Stimulated activated naive B cell treated with anti-CD40 and anti-IgM and Interleukin-4, amounts not matched to agents 10 μg/mL and 1 μg/mL and 100 μg/mL, for 72 hours (primary cell): ENCODE data around the gene DIRAS2.

Experiments
- ATAC-seq, 2 donors: fragments of 150-1000 bp; cut with Tn5 transposase; replicated peaks; 2 replicates each; pipeline ENCODE4 v1.10.0; 2021; ENCODE audit warnings: moderate library complexity in 1 of 2
- DNase-seq: peaks from one replicate; pipeline ENCODE4 v3.0.0; 2021
- H3K27ac Mint-ChIP-seq: one replicate; pipeline ENCODE4 v1.8.0; 2022; ENCODE audit warnings: mild to moderate bottlenecking, mixed read lengths
- H3K27me3 Mint-ChIP-seq, 2 donors: one replicate each; pipeline ENCODE4 v1.8.0; 2022; ENCODE audit warnings: mixed read lengths in 2 of 2
- H3K36me3 Mint-ChIP-seq, 2 donors: one replicate each; pipeline ENCODE4 v1.8.0; 2022; ENCODE audit warnings: mixed read lengths in 2 of 2, mild to moderate bottlenecking in 1 of 2
- H3K4me1 Mint-ChIP-seq, 2 donors: one replicate each; pipeline ENCODE4 v1.8.0; 2022; ENCODE audit warnings: mixed read lengths in 2 of 2, mild to moderate bottlenecking in 1 of 2
- H3K4me3 Mint-ChIP-seq, 2 donors: one replicate each; pipeline ENCODE4 v1.8.0; 2022; ENCODE audit warnings: mild to moderate bottlenecking in 2 of 2, mixed read lengths in 2 of 2, moderate library complexity in 1 of 2
- H3K9me3 Mint-ChIP-seq, 2 donors: one replicate each; pipeline ENCODE4 v1.8.0; 2022; ENCODE audit warnings: mixed read lengths in 2 of 2, mild to moderate bottlenecking in 1 of 2

Gene DIRAS2

GRCh38 chr9:90640361-90640760 is 2.3 kb downstream of the DIRAS2 start:
- no peak for ATAC-seq
- H3K4me1 Mint-ChIP-seq = peaks cover 5 to 14% of the 10 kb centered on the region in 2 donors
- no peak overlapping the region for H3K4me3 Mint-ChIP-seq

DNA sequence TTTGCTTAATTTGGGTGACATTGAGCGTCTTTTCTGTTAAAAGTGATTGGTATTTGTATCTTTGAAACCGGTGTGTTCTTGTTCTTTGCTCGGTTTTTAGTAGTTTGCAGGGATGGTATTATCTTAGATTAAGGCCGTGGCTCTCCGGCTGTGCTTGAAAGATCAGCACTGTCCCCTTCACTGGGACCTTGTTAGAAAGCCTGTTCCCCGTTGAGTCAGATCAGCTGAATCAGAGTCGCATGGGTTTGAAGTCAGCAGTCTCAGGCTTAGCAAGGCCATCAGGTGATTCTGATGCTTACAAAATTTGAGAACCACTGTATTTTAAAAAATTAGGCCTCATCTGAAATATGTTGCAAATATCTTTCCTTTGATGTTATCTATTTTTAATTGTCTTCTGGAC is 5.0 kb downstream of the DIRAS2 start:
- H3K36me3 Mint-ChIP-seq = no peaks in the 10 kb centered on the region
- ATAC-seq (no peak), DNase-seq (no peak)
- H3K4me1 Mint-ChIP-seq = peaks cover 5 to 9% of the 10 kb centered on the region in 2 donors
- no peaks in the 10 kb centered on the region for H3K9me3 Mint-ChIP-seq
- H3K4me3 Mint-ChIP-seq = no peak overlapping the region
- peaks cover 25 to 46% of the 10 kb centered on the region in 2 donors for H3K27me3 Mint-ChIP-seq
- no peak overlapping the region for H3K27ac Mint-ChIP-seq

More at GRCh38 chr9:90640361-90640760, 2.3 kb downstream of the DIRAS2 start:
- no peak for DNase-seq
- no peaks in the 10 kb centered on the region for H3K9me3 Mint-ChIP-seq
- H3K27me3 Mint-ChIP-seq = peaks cover 43 to 66% of the 10 kb centered on the region in 2 donors
- no peak overlapping the region for H3K27ac Mint-ChIP-seq
- no peaks in the 10 kb centered on the region for H3K36me3 Mint-ChIP-seq

GRCh38 chr9:90632647-90633207 is 9.9 kb downstream of the DIRAS2 start:
- no peak overlapping the region for H3K27ac Mint-ChIP-seq
- ATAC-seq (no peak), DNase-seq (no peak)
- H3K4me3 Mint-ChIP-seq = no peak overlapping the region
- no peaks in the 10 kb centered on the region for H3K9me3 Mint-ChIP-seq
- no peaks in the 10 kb centered on the region for H3K36me3 Mint-ChIP-seq
- peaks cover 5 to 8% of the 10 kb centered on the region in 2 donors for H3K27me3 Mint-ChIP-seq
- H3K4me1 Mint-ChIP-seq = no peaks in the 10 kb centered on the region

- DNase-seq (no peak), ATAC-seq (no peak)
- Mint-ChIP-seq H3K4me1 (no peaks in the 10 kb centered on the region), H3K9me3 (no peaks in the 10 kb centered on the region), H3K36me3 (no peaks in the 10 kb centered on the region), H3K27me3 (peaks cover 0 to under 1% of the 10 kb centered on the region in 2 donors), H3K4me3 (no peak overlapping the region), H3K27ac (no peak overlapping the region)
Observed at GRCh38 chr9:90631964-90632363, 10.7 kb downstream of the DIRAS2 start.

- no peaks in the 10 kb centered on the region for H3K36me3 Mint-ChIP-seq
- no peak overlapping the region for H3K4me3 Mint-ChIP-seq
- H3K27ac Mint-ChIP-seq = no peak overlapping the region
- H3K27me3 Mint-ChIP-seq = peaks cover 0 to 6% of the 10 kb centered on the region in 2 donors
- H3K9me3 Mint-ChIP-seq = no peaks in the 10 kb centered on the region
- no peak for ATAC-seq
- no peaks in the 10 kb centered on the region for H3K4me1 Mint-ChIP-seq
- no peak for DNase-seq
Observed at GRCh38 chr9:90629991-90630390, 12.6 kb downstream of the DIRAS2 start.

DNA sequence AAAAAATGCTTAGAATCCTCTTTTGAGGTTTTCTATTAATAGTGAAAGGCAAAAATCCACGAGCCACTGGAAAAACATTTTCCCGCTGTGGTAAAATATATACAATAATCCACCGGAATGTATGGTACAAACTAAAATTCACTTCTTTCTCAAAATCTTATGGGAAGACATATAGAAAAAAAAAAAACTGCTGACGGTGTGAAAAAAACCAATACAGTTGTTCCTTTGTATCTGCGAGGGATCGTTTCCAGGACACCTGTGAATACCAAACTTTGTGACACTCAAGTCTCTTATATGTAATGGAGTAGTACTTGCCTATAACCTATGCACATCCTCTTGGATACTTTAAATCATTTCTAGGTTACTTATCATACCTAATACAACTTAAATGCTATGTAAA is 13.3 kb downstream of the DIRAS2 start:
- Mint-ChIP-seq H3K27ac (no peak overlapping the region), H3K4me1 (no peaks in the 10 kb centered on the region), H3K27me3 (peaks cover 0 to 6% of the 10 kb centered on the region in 2 donors), H3K9me3 (no peaks in the 10 kb centered on the region), H3K4me3 (no peak overlapping the region), H3K36me3 (no peaks in the 10 kb centered on the region)
- DNase-seq (no peak), ATAC-seq (no peak)

- H3K36me3 Mint-ChIP-seq = no peaks in the 10 kb centered on the region
- no peaks in the 10 kb centered on the region for H3K4me1 Mint-ChIP-seq
- H3K9me3 Mint-ChIP-seq = no peaks in the 10 kb centered on the region
- peaks cover 20 to 37% of the 10 kb centered on the region in 2 donors for H3K27me3 Mint-ChIP-seq
- no peak overlapping the region for H3K4me3 Mint-ChIP-seq
- H3K27ac Mint-ChIP-seq = no peak overlapping the region
- ATAC-seq = no peak
- no peak for DNase-seq
Observed at GRCh38 chr9:90616806-90617205, 25.8 kb downstream of the DIRAS2 start.

DNA sequence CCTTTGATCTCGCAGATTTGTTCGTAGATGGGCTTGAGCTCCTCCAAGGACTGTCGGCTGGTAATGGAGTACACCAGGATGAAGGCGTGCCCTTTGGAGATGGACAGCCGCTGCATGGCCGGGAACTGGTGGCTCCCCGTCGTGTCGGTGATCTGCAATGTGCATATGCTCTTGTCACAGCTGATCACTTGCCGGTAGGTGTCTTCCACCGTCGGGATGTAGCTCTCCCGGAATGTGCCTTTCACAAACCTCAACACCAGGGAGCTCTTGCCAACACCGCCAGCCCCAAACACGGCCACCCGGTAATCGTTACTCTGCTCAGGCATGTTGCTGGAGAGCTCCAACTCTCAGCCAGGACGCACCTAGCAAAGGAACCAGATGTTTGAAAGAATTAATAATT is 29.1 kb downstream of the DIRAS2 start:
- Mint-ChIP-seq H3K36me3 (no peaks in the 10 kb centered on the region), H3K27me3 (peaks cover 33 to 51% of the 10 kb centered on the region in 2 donors), H3K27ac (no peak overlapping the region), H3K4me1 (no peaks in the 10 kb centered on the region), H3K9me3 (no peaks in the 10 kb centered on the region), H3K4me3 (no peak overlapping the region)
- DNase-seq (no peak), ATAC-seq (no peak)

DNA sequence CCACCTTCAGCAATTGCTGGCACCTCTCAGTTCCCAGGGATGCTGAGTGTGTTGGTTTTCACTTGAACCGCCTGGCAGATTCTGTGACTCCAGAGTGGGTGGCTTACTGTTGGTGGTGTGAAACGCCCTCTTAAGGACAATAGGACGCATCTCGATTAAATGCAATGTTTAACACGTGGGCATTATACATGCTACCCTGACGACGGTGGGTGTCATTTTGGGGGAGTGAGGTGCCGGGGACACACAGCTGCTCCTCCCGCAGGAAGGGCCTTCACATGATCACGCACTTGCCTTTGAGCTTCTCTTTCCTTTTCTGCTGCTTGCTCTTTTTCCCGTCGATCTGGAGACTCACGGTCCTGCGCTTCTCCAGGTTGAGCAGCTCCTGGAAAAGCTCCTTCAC is 29.7 kb downstream of the DIRAS2 start:
- Mint-ChIP-seq H3K36me3 (no peaks in the 10 kb centered on the region), H3K4me1 (no peaks in the 10 kb centered on the region), H3K27me3 (peaks cover 34 to 47% of the 10 kb centered on the region in 2 donors), H3K9me3 (no peaks in the 10 kb centered on the region), H3K4me3 (no peak overlapping the region), H3K27ac (no peak overlapping the region)
- ATAC-seq (no peak), DNase-seq (no peak)

GRCh38 chr9:90611568-90611967 is 31.1 kb downstream of the DIRAS2 start:
- H3K9me3 Mint-ChIP-seq = no peaks in the 10 kb centered on the region
- DNase-seq (no peak), ATAC-seq (no peak)
- no peak overlapping the region for H3K4me3 Mint-ChIP-seq
- H3K36me3 Mint-ChIP-seq = no peaks in the 10 kb centered on the region
- H3K4me1 Mint-ChIP-seq = no peaks in the 10 kb centered on the region
- peaks cover 34 to 47% of the 10 kb centered on the region in 2 donors for H3K27me3 Mint-ChIP-seq
- H3K27ac Mint-ChIP-seq = no peak overlapping the region

- DNase-seq (no peak), ATAC-seq (no peak)
- Mint-ChIP-seq H3K36me3 (no peaks in the 10 kb centered on the region), H3K9me3 (no peaks in the 10 kb centered on the region), H3K4me1 (no peaks in the 10 kb centered on the region), H3K4me3 (no peak overlapping the region), H3K27me3 (peaks cover 34 to 47% of the 10 kb centered on the region in 2 donors), H3K27ac (no peak overlapping the region)
Observed at GRCh38 chr9:90611121-90611520, 31.5 kb downstream of the DIRAS2 start.

DNA sequence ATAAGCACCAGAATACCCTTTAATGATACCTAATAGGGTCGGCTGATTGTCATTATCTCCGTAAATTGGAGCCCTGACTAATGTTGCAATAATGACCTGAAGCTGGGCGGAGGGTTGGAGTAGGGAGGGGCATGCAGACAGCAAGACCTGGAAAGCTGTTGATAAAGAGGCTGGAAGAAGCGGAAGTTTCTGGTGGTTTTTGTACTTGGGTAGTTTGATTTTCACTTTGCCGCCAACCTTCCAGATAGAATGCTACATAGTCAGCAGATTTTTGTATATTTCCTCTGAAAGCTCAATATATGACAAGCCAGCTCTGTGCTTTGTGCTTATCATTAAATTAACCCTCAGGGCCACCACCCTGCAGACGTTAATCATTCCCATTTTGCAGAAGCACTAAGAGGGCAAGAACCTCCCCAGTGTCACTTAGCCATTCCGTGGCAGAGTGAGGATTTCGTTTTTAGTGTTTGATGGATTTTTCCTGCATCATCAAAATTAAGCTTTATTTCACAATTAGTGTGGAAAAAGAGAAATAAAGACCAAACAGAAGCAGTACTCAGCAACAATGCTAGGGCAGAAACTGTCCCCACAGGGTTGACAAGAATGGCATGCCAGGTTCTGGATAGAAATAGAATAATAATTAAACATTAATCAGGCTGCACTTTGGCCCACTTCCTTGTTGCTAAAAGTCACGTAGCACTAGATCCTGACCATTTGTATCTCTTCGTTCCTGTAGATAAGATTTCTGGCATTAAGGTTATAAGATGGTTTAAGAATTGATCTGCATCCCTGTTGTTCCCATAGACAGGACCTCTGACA is 34.7 kb downstream of the DIRAS2 start:
- no peak for ATAC-seq
- Mint-ChIP-seq H3K4me3 (no peak overlapping the region), H3K27me3 (peaks cover 34 to 43% of the 10 kb centered on the region in 2 donors), H3K9me3 (no peaks in the 10 kb centered on the region), H3K4me1 (no peaks in the 10 kb centered on the region), H3K36me3 (no peaks in the 10 kb centered on the region), H3K27ac (no peak overlapping the region)
- DNase-seq = no peak

GRCh38 chr9:90600029-90600428 is 42.6 kb downstream of the DIRAS2 start:
- ATAC-seq (no peak), DNase-seq (no peak)
- Mint-ChIP-seq H3K4me1 (no peaks in the 10 kb centered on the region), H3K36me3 (no peaks in the 10 kb centered on the region), H3K9me3 (no peaks in the 10 kb centered on the region), H3K27me3 (peaks cover 21 to 41% of the 10 kb centered on the region in 2 donors), H3K4me3 (no peak overlapping the region), H3K27ac (no peak overlapping the region)

- no peak for ATAC-seq
- no peak overlapping the region for H3K27ac Mint-ChIP-seq
- H3K27me3 Mint-ChIP-seq = peaks cover 31 to 52% of the 10 kb centered on the region in 2 donors
- H3K36me3 Mint-ChIP-seq = no peaks in the 10 kb centered on the region
- no peaks in the 10 kb centered on the region for H3K4me1 Mint-ChIP-seq
- peaks cover 4 to 5% of the 10 kb centered on the region in 2 donors for H3K9me3 Mint-ChIP-seq
- DNase-seq = no peak
- H3K4me3 Mint-ChIP-seq = no peak overlapping the region
Observed at GRCh38 chr9:90598191-90598590, 44.4 kb downstream of the DIRAS2 start.

- Mint-ChIP-seq H3K4me3 (no peak overlapping the region), H3K27me3 (peaks cover 39 to 49% of the 10 kb centered on the region in 2 donors), H3K27ac (no peak overlapping the region), H3K9me3 (peaks cover 9 to 12% of the 10 kb centered on the region in 2 donors), H3K36me3 (no peaks in the 10 kb centered on the region), H3K4me1 (no peaks in the 10 kb centered on the region)
- ATAC-seq (no peak), DNase-seq (no peak)
Observed at GRCh38 chr9:90593646-90594045, 49.0 kb downstream of the DIRAS2 start.
